ENCODE data around the gene DGKI.

DGKI gene

DNA sequence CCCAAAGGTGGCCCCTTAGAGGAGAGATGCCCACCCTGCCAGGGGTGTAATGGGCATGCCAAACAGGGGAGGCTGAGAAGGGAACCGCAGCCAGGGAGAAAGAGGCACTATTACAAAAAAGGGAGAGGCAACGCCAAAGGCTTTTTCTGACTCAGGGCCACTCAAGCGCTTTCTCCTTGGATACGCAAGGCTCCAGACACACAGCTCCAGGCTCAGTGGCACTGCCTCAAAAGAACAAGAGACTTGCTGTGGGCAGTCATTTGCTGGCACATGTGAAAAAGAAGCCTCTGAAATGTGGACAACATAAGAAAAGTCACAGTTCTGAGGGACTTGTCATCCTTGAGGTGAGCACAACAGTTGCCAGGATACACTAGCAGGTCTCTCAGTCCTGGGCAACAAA lies 128.4 kb downstream of the DGKI start:
- H2AFZ ChIP-seq (ENCODE audit: insufficient read depth, low read length, poor library complexity) = no peak overlapping the region
- no peak overlapping the region for H3K27ac ChIP-seq (ENCODE audit: low read depth, low read length)
- WGBS (ENCODE audit: extremely low coverage, insufficient coverage, insufficient read length) = no CpG with 5 or more reads among the region's 4 CpGs
- H3K18ac ChIP-seq (ENCODE audit: low read length) = no peak overlapping the region
- no peaks in the 10 kb centered on the region for H3K9me3 ChIP-seq (ENCODE audit: insufficient read depth, low read depth, low read length)
- H3K36me3 ChIP-seq (ENCODE audit: control insufficient read depth in 1 of 2, insufficient read depth in 2 of 2, low read length in 2 of 2) = no peaks in the 10 kb centered on the region
- no peak overlapping the region for H3K23ac ChIP-seq (ENCODE audit: low read length)
- no peak overlapping the region for H3K4me3 ChIP-seq (ENCODE audit: low read depth, low read length)
- H4K91ac ChIP-seq (ENCODE audit: low read depth, low read length) = no peak overlapping the region
- no peak overlapping the region for H4K12ac ChIP-seq (ENCODE audit: low read depth, low read length)
- H3K79me1 ChIP-seq (ENCODE audit: low read length) = no peaks in the 10 kb centered on the region
- no peaks in the 10 kb centered on the region for H3K27me3 ChIP-seq (ENCODE audit: insufficient read depth, low read length)
- H2BK120ac ChIP-seq (ENCODE audit: insufficient read depth, low read length, poor library complexity) = no peak overlapping the region
- H2BK12ac ChIP-seq (ENCODE audit: low read length) = no peak overlapping the region
- no peaks in the 10 kb centered on the region for H3K4me1 ChIP-seq (ENCODE audit: control insufficient read depth in 1 of 2, insufficient read depth in 2 of 2, low read length in 2 of 2)
- no peak for DNase-seq
- no peak overlapping the region for H3K4me2 ChIP-seq (ENCODE audit: low read length)
- no peak overlapping the region for H2BK5ac ChIP-seq (ENCODE audit: low read depth, low read length, poor library complexity)
- no peaks in the 10 kb centered on the region for H3K79me2 ChIP-seq (ENCODE audit: control insufficient read depth, insufficient read depth, low read length, poor library complexity)
- no peak overlapping the region for H3K9ac ChIP-seq (ENCODE audit: low read length)
- no peak overlapping the region for H3K14ac ChIP-seq (ENCODE audit: low read length)
- H2AK5ac ChIP-seq (ENCODE audit: low read length) = no peak overlapping the region
- H3K4ac ChIP-seq (ENCODE audit: low read depth, low read length) = no peak overlapping the region
- no peak overlapping the region for H4K8ac ChIP-seq (ENCODE audit: low read depth, low read length)

DNA sequence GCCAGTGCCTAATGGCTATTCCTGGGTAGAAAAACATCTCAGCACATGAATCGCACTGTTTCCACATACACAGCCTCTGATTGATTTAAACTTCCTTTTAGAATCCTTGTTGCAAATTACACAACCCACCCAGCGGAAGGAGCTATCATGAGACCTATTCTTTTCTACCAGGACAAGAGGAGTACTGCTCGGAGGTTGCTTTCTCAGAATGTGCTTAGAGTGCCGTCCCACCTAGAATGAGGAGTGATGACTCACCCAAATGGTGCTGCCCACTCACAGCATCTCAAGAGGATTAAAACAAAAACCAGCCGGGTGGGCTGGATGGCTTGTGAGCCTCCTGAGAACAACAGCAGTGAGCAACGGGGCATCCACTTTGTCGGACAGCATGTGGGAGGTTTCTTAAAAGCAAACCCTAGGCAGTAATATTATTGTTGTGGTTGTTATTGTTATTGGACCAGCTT lies 128.9 kb downstream of the DGKI start:
- H3K4ac ChIP-seq (ENCODE audit: low read depth, low read length) = no peak overlapping the region
- H2BK5ac ChIP-seq (ENCODE audit: low read depth, low read length, poor library complexity) = no peak overlapping the region
- H4K8ac ChIP-seq (ENCODE audit: low read depth, low read length) = no peak overlapping the region
- no peaks in the 10 kb centered on the region for H3K27me3 ChIP-seq (ENCODE audit: insufficient read depth, low read length)
- no peak overlapping the region for H4K12ac ChIP-seq (ENCODE audit: low read depth, low read length)
- H3K27ac ChIP-seq (ENCODE audit: low read depth, low read length) = no peak overlapping the region
- no peak overlapping the region for H3K9ac ChIP-seq (ENCODE audit: low read length)
- H2BK120ac ChIP-seq (ENCODE audit: insufficient read depth, low read length, poor library complexity) = no peak overlapping the region
- no peak overlapping the region for H2AFZ ChIP-seq (ENCODE audit: insufficient read depth, low read length, poor library complexity)
- no peak overlapping the region for H2AK5ac ChIP-seq (ENCODE audit: low read length)
- H3K36me3 ChIP-seq (ENCODE audit: control insufficient read depth in 1 of 2, insufficient read depth in 2 of 2, low read length in 2 of 2) = no peaks in the 10 kb centered on the region
- H3K23ac ChIP-seq (ENCODE audit: low read length) = no peak overlapping the region
- H3K79me2 ChIP-seq (ENCODE audit: control insufficient read depth, insufficient read depth, low read length, poor library complexity) = no peaks in the 10 kb centered on the region
- no peaks in the 10 kb centered on the region for H3K4me1 ChIP-seq (ENCODE audit: control insufficient read depth in 1 of 2, insufficient read depth in 2 of 2, low read length in 2 of 2)
- WGBS (ENCODE audit: extremely low coverage, insufficient coverage, insufficient read length) = no CpG with 5 or more reads among the region's 7 CpGs
- no peaks in the 10 kb centered on the region for H3K79me1 ChIP-seq (ENCODE audit: low read length)
- H3K14ac ChIP-seq (ENCODE audit: low read length) = no peak overlapping the region
- no peak overlapping the region for H3K18ac ChIP-seq (ENCODE audit: low read length)
- H3K4me2 ChIP-seq (ENCODE audit: low read length) = no peak overlapping the region
- no peak overlapping the region for H4K91ac ChIP-seq (ENCODE audit: low read depth, low read length)
- no peak overlapping the region for H3K4me3 ChIP-seq (ENCODE audit: low read depth, low read length)
- H2BK12ac ChIP-seq (ENCODE audit: low read length) = no peak overlapping the region
- DNase-seq = peak in 1 of 2 donors; percentile 8
- no peaks in the 10 kb centered on the region for H3K9me3 ChIP-seq (ENCODE audit: insufficient read depth, low read depth, low read length)

DNA sequence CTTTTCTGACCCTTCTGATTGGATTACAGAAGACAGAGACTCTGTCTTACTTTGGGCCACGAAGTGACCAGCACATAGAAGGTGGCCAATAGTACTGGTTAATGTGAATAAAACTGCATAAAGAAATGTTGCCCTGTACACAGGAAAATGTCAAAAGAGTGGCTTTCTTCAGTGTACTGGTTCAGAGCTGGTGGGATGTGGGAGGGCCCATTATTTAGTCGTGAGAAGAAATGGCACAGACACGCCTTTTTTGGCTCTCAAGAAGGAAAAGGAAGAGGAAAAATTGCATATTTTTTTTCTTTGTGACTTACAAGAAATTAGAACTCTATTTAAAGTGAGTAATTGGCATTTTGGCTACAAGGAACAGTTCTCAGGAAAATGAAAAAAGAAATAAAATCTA lies 129.7 kb downstream of the DGKI start:
- Histone ChIP-seq H4K8ac (ENCODE audit: low read depth, low read length) (no peak overlapping the region), H2AFZ (ENCODE audit: insufficient read depth, low read length, poor library complexity) (no peak overlapping the region), H3K18ac (ENCODE audit: low read length) (no peak overlapping the region), H3K79me2 (ENCODE audit: control insufficient read depth, insufficient read depth, low read length, poor library complexity) (no peaks in the 10 kb centered on the region), H3K27me3 (ENCODE audit: insufficient read depth, low read length) (no peaks in the 10 kb centered on the region), H2BK120ac (ENCODE audit: insufficient read depth, low read length, poor library complexity) (no peak overlapping the region), H3K23ac (ENCODE audit: low read length) (no peak overlapping the region), H3K9ac (ENCODE audit: low read length) (no peak overlapping the region), H2BK12ac (ENCODE audit: low read length) (no peak overlapping the region), H3K9me3 (ENCODE audit: insufficient read depth, low read depth, low read length) (no peaks in the 10 kb centered on the region), H3K4me2 (ENCODE audit: low read length) (no peak overlapping the region), H2AK5ac (ENCODE audit: low read length) (no peak overlapping the region), H2BK5ac (ENCODE audit: low read depth, low read length, poor library complexity) (no peak overlapping the region), H3K79me1 (ENCODE audit: low read length) (no peaks in the 10 kb centered on the region), H3K27ac (ENCODE audit: low read depth, low read length) (no peak overlapping the region), H3K4me3 (ENCODE audit: low read depth, low read length) (no peak overlapping the region), H3K4me1 (ENCODE audit: control insufficient read depth in 1 of 2, insufficient read depth in 2 of 2, low read length in 2 of 2) (no peaks in the 10 kb centered on the region), H3K4ac (ENCODE audit: low read depth, low read length) (no peak overlapping the region), H4K12ac (ENCODE audit: low read depth, low read length) (no peak overlapping the region), H3K14ac (ENCODE audit: low read length) (no peak overlapping the region), H4K91ac (ENCODE audit: low read depth, low read length) (no peak overlapping the region), H3K36me3 (ENCODE audit: control insufficient read depth in 1 of 2, insufficient read depth in 2 of 2, low read length in 2 of 2) (no peaks in the 10 kb centered on the region)
- WGBS (ENCODE audit: extremely low coverage, insufficient coverage, insufficient read length) = no CpG with 5 or more reads among the region's 3 CpGs
- no peak for DNase-seq

GRCh38 chr7:137716061-137716460 lies 130.7 kb downstream of the DGKI start:
- no CpG with 5 or more reads among the region's 5 CpGs for WGBS (ENCODE audit: extremely low coverage, insufficient coverage, insufficient read length)
- no peak overlapping the region for H3K4me3 ChIP-seq (ENCODE audit: low read depth, low read length)
- H3K23ac ChIP-seq (ENCODE audit: low read length) = no peak overlapping the region
- no peak overlapping the region for H2AK5ac ChIP-seq (ENCODE audit: low read length)
- no peaks in the 10 kb centered on the region for H3K79me1 ChIP-seq (ENCODE audit: low read length)
- no peak overlapping the region for H3K9ac ChIP-seq (ENCODE audit: low read length)
- no peak overlapping the region for H3K18ac ChIP-seq (ENCODE audit: low read length)
- H2BK120ac ChIP-seq (ENCODE audit: insufficient read depth, low read length, poor library complexity) = no peak overlapping the region
- H4K8ac ChIP-seq (ENCODE audit: low read depth, low read length) = no peak overlapping the region
- DNase-seq = no peak
- H3K4me2 ChIP-seq (ENCODE audit: low read length) = no peak overlapping the region
- no peak overlapping the region for H3K4ac ChIP-seq (ENCODE audit: low read depth, low read length)
- no peak overlapping the region for H3K14ac ChIP-seq (ENCODE audit: low read length)
- H3K27ac ChIP-seq (ENCODE audit: low read depth, low read length) = no peak overlapping the region
- H2BK12ac ChIP-seq (ENCODE audit: low read length) = no peak overlapping the region
- no peak overlapping the region for H2AFZ ChIP-seq (ENCODE audit: insufficient read depth, low read length, poor library complexity)
- no peaks in the 10 kb centered on the region for H3K27me3 ChIP-seq (ENCODE audit: insufficient read depth, low read length)
- no peaks in the 10 kb centered on the region for H3K9me3 ChIP-seq (ENCODE audit: insufficient read depth, low read depth, low read length)
- H3K36me3 ChIP-seq (ENCODE audit: control insufficient read depth in 1 of 2, insufficient read depth in 2 of 2, low read length in 2 of 2) = no peaks in the 10 kb centered on the region
- no peak overlapping the region for H4K91ac ChIP-seq (ENCODE audit: low read depth, low read length)
- no peaks in the 10 kb centered on the region for H3K79me2 ChIP-seq (ENCODE audit: control insufficient read depth, insufficient read depth, low read length, poor library complexity)
- H4K12ac ChIP-seq (ENCODE audit: low read depth, low read length) = no peak overlapping the region
- no peak overlapping the region for H2BK5ac ChIP-seq (ENCODE audit: low read depth, low read length, poor library complexity)
- H3K4me1 ChIP-seq (ENCODE audit: control insufficient read depth in 1 of 2, insufficient read depth in 2 of 2, low read length in 2 of 2) = no peaks in the 10 kb centered on the region

All from trophoblast cell (in vitro differentiated cells and primary cell).